A673 (cell line): ENCODE measurements around the gene PTGES3.

Experiments
- EZH2 ChIP-seq: fragments of 200-600 bp; sonication (generic); IDR thresholded peaks from 2 replicates; pipeline ENCODE4 v1.6.1; 2017; ENCODE audit warnings: borderline replicate concordance, low read depth, mild to moderate bottlenecking, mixed read lengths, antibody characterized with exemption, low read length; ENCODE audit not compliant: poor library complexity, severe bottlenecking
- TF ChIP-seq, protein P1 (sequence below): fragments of 300-800, 200-600 bp; sonication (generic); conservative IDR thresholded peaks from 2 replicates; pipeline ENCODE4 v1.5.1; 2017; ENCODE audit warnings: low read depth, mild to moderate bottlenecking, antibody characterized with exemption, low read length, moderate library complexity, mixed read lengths

DNA sequence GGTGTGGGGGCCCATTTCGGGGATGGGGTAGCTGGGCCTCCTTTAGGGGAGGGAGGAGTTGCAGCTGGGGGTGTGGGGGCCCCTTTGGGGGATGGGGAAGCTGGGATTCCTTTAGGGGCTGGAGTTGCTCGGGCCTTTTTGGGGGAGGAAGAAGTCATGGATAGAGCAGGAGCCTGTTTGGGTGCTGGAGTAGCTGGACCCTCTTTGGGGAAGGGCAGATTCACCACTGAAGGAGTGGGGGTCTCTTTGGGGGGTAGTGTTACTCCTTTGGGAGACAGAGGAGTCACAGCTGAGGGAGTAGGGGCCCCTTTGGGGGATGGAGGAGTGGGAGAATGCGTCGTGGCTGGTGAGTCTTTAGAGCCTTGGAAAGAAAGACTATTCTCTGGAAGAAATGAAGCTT, 30.6 kb upstream of the PTGES3 start:
- TF ChIP-seq, protein P1, sequence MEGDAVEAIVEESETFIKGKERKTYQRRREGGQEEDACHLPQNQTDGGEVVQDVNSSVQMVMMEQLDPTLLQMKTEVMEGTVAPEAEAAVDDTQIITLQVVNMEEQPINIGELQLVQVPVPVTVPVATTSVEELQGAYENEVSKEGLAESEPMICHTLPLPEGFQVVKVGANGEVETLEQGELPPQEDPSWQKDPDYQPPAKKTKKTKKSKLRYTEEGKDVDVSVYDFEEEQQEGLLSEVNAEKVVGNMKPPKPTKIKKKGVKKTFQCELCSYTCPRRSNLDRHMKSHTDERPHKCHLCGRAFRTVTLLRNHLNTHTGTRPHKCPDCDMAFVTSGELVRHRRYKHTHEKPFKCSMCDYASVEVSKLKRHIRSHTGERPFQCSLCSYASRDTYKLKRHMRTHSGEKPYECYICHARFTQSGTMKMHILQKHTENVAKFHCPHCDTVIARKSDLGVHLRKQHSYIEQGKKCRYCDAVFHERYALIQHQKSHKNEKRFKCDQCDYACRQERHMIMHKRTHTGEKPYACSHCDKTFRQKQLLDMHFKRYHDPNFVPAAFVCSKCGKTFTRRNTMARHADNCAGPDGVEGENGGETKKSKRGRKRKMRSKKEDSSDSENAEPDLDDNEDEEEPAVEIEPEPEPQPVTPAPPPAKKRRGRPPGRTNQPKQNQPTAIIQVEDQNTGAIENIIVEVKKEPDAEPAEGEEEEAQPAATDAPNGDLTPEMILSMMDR = no peak
- TF ChIP-seq EZH2 = no peak
